GM12878 (cell line): ENCODE results near the gene SLC2A1.

Source experiments
- CHD1 ChIP-seq: IDR thresholded peaks from 2 replicates; pipeline ENCODE4 v1.6.1; 2012; ENCODE audit warnings: low read depth, low read length, improper control_type of control experiment
- CTCF ChIP-seq, 3 experiments: IDR thresholded peaks in 2 of 3; conservative IDR thresholded peaks in 1 of 3; 2 replicates each; pipeline ENCODE4 v1.5.1; 2011; ENCODE audit warnings: low read depth in 3 of 3, low read length in 3 of 3, mild to moderate bottlenecking in 3 of 3, control low read depth in 2 of 3, moderate library complexity in 2 of 3, inconsistent platforms in 1 of 3, mixed read lengths in 1 of 3; ENCODE audit not compliant: control insufficient read depth in 2 of 3, insufficient read depth in 1 of 3; ENCODE audit errors: extremely low read depth in 1 of 3
- EP300 ChIP-seq, 2 experiments: fragments of 150-350 bp in 1 of 2; IDR thresholded peaks; 2 replicates each; pipeline ENCODE4 v1.6.1; 2011 to 2012; ENCODE audit warnings: low read depth in 2 of 2, low read length in 2 of 2, borderline replicate concordance in 1 of 2, improper control_type of control experiment in 1 of 2, inconsistent platforms in 1 of 2; ENCODE audit not compliant: control insufficient read depth in 1 of 2
- EZH2 ChIP-seq: IDR thresholded peaks from 2 replicates; pipeline ENCODE4 v1.6.1; 2012; ENCODE audit warnings: low read depth, mild to moderate bottlenecking, control low read depth, inconsistent platforms, low read length, borderline replicate concordance; ENCODE audit not compliant: control insufficient read depth
- FOXM1 ChIP-seq: IDR thresholded peaks from 2 replicates; pipeline ENCODE4 v1.6.1; 2012; ENCODE audit warnings: low read depth, mild to moderate bottlenecking, inconsistent platforms, low read length, moderate library complexity
- HCFC1 ChIP-seq: fragments of 150-350 bp; IDR thresholded peaks from 2 replicates; pipeline ENCODE4 v1.6.1; 2014; ENCODE audit warnings: low read length
- NFYB ChIP-seq: IDR thresholded peaks from 2 replicates; pipeline ENCODE4 v1.6.1; 2011; ENCODE audit warnings: low read depth, mild to moderate bottlenecking, low read length, improper control_type of control experiment, moderate library complexity; ENCODE audit not compliant: insufficient read depth
- POLR2AphosphoS5 ChIP-seq: IDR thresholded peaks from 2 replicates; pipeline ENCODE4 v1.6.1; 2011; ENCODE audit warnings: mild to moderate bottlenecking, low read length, inconsistent platforms
- SP1 ChIP-seq: IDR thresholded peaks from one replicate; pipeline ENCODE4 v1.6.1; 2011; ENCODE audit warnings: low read depth, low read length
- TCF12 ChIP-seq: IDR thresholded peaks from 2 replicates; pipeline ENCODE4 v1.6.1; 2011; ENCODE audit warnings: low read depth, mild to moderate bottlenecking, low read length
- TCF3 ChIP-seq: IDR thresholded peaks from 2 replicates; pipeline ENCODE4 v1.6.1; 2012; ENCODE audit warnings: low read depth, mild to moderate bottlenecking, low read length, borderline replicate concordance; ENCODE audit not compliant: insufficient read depth
- ZBTB33 ChIP-seq: fragments of 450-650 bp; IDR thresholded peaks from 2 replicates; pipeline ENCODE4 v1.6.1; 2017; ENCODE audit warnings: mild to moderate bottlenecking
- TF ChIP-seq, protein P1 (sequence below): fragments of 450-650 bp; formaldehyde crosslinking; IDR thresholded peaks from 2 replicates; pipeline ENCODE4 v1.5.0; 2022; ENCODE audit warnings: mild to moderate bottlenecking, missing genetic modification characterization
- TF ChIP-seq, protein P2 (sequence below): fragments of 450-650 bp; IDR thresholded peaks from 2 replicates; pipeline ENCODE4 v1.6.1; 2017; ENCODE audit warnings: mild to moderate bottlenecking, moderate library complexity

GRCh38 chr1:42992054-42992571, 33.4 kb upstream of the SLC2A1 start:
- TF ChIP-seq CTCF (IDR thresholded peaks at IDR 0.05 in 2 of 3, conservative IDR thresholded peaks at IDR 0.05 in 1 of 3; ENCODE audit: control insufficient read depth in 2 of 3, extremely low read depth in 1 of 3, insufficient read depth in 1 of 3, low read depth in 3 of 3, low read length in 3 of 3) (no peak), EP300 (IDR thresholded peaks at IDR 0.05; ENCODE audit: borderline replicate concordance in 1 of 2, control insufficient read depth in 1 of 2, low read depth in 2 of 2, low read length in 2 of 2) (no peak), TCF12 (no peak), TCF3 (no peak), SP1 (no peak), CHD1 (no peak), HCFC1 (no peak), EZH2 (no peak), FOXM1 (no peak), ZBTB33 (no peak), POLR2AphosphoS5 (no peak), NFYB (no peak)
- TF ChIP-seq, protein P1, sequence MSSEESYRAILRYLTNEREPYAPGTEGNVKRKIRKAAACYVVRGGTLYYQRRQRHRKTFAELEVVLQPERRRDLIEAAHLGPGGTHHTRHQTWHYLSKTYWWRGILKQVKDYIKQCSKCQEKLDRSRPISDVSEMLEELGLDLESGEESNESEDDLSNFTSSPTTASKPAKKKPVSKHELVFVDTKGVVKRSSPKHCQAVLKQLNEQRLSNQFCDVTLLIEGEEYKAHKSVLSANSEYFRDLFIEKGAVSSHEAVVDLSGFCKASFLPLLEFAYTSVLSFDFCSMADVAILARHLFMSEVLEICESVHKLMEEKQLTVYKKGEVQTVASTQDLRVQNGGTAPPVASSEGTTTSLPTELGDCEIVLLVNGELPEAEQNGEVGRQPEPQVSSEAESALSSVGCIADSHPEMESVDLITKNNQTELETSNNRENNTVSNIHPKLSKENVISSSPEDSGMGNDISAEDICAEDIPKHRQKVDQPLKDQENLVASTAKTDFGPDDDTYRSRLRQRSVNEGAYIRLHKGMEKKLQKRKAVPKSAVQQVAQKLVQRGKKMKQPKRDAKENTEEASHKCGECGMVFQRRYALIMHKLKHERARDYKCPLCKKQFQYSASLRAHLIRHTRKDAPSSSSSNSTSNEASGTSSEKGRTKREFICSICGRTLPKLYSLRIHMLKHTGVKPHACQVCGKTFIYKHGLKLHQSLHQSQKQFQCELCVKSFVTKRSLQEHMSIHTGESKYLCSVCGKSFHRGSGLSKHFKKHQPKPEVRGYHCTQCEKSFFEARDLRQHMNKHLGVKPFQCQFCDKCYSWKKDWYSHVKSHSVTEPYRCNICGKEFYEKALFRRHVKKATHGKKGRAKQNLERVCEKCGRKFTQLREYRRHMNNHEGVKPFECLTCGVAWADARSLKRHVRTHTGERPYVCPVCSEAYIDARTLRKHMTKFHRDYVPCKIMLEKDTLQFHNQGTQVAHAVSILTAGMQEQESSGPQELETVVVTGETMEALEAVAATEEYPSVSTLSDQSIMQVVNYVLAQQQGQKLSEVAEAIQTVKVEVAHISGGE: no peak
- TF ChIP-seq, protein P2, sequence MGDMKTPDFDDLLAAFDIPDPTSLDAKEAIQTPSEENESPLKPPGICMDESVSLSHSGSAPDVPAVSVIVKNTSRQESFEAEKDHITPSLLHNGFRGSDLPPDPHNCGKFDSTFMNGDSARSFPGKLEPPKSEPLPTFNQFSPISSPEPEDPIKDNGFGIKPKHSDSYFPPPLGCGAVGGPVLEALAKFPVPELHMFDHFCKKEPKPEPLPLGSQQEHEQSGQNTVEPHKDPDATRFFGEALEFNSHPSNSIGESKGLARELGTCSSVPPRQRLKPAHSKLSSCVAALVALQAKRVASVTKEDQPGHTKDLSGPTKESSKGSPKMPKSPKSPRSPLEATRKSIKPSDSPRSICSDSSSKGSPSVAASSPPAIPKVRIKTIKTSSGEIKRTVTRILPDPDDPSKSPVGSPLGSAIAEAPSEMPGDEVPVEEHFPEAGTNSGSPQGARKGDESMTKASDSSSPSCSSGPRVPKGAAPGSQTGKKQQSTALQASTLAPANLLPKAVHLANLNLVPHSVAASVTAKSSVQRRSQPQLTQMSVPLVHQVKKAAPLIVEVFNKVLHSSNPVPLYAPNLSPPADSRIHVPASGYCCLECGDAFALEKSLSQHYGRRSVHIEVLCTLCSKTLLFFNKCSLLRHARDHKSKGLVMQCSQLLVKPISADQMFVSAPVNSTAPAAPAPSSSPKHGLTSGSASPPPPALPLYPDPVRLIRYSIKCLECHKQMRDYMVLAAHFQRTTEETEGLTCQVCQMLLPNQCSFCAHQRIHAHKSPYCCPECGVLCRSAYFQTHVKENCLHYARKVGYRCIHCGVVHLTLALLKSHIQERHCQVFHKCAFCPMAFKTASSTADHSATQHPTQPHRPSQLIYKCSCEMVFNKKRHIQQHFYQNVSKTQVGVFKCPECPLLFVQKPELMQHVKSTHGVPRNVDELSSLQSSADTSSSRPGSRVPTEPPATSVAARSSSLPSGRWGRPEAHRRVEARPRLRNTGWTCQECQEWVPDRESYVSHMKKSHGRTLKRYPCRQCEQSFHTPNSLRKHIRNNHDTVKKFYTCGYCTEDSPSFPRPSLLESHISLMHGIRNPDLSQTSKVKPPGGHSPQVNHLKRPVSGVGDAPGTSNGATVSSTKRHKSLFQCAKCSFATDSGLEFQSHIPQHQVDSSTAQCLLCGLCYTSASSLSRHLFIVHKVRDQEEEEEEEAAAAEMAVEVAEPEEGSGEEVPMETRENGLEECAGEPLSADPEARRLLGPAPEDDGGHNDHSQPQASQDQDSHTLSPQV: no peak
